ENCODE data around the gene TMED1.
"Not testable (repeated sequence)": the region's sequence is repeated elsewhere in the genome, so short reads cannot be mapped to it uniquely, and the experiment has no call there.

TMED1 gene

DNA sequence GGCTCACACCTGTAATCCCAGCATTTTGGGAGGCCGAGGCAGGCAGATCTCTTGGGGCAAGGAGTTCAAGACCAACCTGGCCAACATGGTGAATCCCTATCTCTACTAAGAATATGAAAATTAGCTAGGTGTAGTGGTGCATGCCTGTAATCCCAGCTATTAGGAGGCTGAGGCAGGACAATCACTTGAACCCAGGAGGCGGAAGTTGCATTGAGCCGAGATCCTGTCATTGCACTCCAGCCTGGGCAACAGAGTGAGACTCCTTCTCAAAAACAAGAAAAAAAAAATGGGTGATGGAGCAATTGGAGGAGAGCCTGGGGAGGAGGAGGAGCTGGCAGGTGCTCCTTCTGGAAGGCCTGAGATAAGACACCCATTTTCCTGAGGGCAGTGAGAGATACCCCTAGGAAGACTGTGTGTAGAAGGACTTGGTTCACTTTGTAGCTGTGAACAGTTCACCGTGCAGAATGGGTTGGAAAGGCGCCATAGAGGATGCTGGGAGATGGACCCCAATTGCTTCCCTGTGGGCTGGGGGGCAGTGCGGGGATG is 26.6 kb upstream of the TMED1 start:
- no peak for DNase-seq (ENCODE audit: low read depth in 2 of 2)

DNA sequence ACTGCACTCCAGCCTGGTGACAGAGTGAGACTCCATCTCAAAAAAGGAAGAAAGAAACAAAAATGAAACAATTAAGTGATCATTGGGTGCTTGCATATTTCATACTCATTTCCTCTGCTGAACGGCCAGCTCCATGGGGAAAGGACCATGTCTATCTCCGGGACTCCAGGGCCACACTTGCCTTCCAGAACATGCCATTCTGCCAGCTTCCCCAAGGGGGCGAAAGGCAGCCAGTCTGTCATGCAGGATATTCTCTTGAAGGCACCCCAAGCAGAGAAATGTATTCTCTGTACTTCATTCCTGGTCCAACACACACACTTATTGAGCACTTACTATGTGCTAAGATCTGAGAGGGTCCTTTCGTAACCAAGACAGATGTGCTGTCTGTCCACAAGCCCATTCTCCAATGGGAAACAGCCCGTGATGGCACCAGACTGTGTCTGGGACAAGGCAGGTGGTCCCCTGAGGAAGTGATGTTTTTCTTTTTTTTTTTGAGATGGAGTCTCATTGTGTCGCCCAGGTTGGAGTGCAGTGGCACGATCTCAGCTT is 25.2 kb upstream of the TMED1 start:
- no peak for DNase-seq (ENCODE audit: low read depth in 2 of 2)

DNA sequence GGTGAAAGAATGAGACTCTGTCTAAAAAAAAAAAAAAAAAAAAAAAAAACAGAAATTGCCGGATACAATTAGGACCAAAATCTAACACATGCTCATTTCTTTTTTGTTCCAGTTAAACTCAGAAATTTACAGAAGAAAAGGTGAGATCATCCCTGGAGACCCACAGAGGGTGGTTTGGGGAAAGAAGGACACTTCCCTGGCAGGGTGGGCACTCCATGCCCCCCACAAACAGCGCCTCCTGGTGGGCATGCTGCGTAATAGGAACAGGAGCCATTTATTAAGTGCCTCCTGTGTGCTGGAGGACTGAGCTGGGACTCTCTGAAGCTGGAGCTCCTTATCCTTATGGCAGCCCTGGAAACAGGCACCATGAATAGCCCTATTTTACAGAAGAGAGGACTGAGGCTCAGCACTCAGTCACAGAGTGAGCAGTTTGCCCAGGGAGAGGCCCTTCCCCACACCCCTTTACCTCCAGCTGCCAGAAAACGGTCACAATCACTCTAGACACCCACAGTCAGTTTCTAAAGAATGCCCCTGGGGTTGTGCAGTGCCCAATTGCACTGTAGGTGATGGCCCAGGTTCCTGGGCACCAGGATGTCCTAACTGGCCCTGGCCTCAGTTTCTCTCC is 22.3 kb upstream of the TMED1 start:
- no peak for DNase-seq (ENCODE audit: low read depth in 2 of 2)

DNA sequence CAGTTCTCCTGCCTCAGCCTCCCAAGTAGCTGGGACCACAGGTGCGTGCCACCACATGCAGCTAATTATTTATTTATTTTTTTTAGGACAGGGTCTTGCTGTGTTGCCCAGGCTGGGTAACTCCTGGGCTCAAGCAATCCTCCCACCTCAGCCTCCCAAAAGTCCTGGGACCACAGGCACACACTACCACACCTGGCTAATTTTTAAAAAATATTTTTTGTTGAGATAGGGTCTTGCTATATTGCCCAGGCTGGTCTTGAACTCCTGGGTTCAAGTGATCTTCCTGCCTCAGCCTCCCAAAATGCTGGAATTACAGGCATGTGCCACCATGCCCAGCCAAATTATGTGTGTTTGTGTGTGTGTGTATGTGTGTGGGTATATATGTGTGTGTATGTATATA is 20.9 kb upstream of the TMED1 start:
- not testable (repeated sequence) for DNase-seq (ENCODE audit: low read depth in 2 of 2)

DNA sequence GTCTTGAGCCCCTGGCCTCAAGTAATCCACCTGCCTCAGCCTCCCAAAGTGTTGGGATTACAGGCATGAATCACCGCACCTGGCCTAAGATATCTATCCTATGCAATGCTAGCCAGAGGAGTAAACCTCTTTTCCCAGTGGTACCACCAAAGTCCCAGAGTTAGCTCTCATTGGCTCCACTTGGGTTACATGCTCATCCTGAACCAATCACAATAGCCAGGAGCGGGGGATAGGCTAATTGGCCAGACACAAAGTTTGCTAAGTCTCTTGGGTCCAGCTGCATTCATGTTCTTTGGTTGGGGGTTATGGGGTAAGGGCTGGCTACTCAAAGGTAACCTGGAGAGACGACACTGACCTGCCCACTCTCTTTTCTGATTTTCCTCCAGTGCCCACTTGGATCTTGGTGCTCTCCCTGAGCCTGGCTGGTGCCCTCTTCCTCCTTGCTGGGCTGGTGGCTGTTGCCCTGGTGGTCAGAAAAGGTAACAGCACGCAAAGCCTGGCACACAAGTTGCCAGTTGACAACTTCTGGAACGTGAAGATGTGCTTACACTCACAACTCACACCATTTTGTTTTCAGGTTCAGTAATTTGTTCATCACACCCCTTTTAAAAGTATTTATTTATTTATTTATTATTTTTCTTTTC is 20.0 kb upstream of the TMED1 start:
- DNase-seq (ENCODE audit: low read depth in 2 of 2), result no peak

DNA sequence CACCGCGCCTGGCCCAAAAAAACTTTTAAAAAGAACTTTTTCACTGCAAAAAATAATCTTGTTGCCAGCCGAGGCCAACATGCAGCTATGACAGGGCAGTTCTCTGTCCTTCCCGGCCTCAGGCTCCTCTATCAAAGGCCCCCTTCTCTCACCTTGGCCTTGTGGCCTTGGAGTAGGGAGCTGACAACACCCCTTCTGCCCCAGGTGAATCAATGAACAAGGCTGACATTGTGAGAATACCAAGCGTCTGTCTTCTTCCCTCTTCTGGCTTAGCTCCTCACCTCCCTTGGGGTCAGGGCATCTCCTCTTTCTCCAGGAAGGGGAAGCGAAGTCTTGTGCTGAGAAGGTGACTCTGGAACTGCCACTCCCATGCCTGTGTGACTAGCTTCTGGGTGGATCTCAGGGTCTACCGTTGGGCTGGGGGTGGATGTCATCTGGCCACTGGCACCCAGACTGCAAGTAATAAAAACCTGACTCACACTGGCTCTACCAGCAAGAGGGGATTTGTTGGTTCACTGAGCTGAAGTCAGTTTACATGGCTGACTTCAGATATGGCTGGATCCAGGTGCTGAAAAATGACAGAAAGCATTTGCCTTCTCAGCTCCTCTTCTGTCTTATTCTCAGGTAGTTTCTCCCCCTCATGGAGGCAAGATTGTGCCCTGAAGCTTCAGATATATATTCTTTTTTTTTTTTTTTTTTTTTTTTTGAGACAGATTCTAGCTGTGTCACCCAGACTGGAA is 18.5 kb upstream of the TMED1 start:
- DNase-seq (ENCODE audit: low read depth in 2 of 2), result no peak

DNA sequence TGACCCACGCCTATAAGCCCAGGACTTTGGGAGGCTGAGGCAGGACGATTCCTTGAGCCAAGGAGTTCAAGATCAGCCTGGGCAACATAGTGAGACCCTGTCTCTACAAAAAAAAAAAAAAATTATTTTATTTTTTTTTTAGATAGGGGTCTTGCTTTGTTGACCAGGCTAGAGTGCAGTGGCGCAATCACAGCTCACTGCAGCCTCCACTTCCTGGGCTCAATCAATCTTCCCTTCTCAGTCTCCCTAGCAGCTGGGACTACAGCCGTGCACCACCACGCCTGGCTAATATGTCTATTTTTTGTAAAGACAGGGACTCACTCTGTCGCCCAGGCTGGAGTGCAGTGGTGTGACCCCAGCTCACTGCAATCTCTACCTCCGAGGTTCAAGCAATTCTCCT is 16.9 kb upstream of the TMED1 start:
- DNase-seq (ENCODE audit: low read depth in 2 of 2), result no peak

DNA sequence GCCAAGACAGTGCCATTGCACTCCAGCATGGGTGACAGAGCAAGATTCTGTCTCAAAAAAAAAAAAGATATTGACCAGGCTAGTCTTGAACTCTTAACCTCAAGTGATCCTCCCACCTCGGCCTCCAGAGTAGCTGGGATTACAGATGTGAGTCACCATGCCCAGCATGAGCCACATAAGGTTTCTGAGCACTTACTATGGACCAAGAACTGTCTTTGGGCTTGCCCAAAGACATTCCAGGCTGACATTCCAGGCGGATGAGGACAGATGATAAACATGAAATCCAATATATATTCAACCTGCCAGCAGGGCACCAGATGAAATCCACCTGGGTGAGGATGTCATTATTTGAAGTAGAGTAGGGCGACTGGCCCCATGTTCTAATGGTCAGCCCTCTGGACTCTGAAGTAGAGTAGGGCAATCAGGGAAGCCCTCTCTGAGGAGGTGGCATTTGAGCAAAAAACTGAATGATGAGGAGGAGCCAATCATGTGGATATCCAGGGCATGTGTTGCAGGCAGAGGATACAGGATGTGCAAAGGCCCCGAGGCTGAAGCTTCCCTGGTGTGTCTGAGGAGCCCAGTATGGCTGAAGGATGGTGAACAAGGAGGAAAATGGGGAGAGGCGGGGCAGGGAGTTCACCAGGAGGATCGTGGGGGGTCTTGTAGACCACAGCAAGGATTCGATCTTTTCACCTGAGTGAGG is 16.2 kb upstream of the TMED1 start:
- no peak for DNase-seq (ENCODE audit: low read depth in 2 of 2)

DNA sequence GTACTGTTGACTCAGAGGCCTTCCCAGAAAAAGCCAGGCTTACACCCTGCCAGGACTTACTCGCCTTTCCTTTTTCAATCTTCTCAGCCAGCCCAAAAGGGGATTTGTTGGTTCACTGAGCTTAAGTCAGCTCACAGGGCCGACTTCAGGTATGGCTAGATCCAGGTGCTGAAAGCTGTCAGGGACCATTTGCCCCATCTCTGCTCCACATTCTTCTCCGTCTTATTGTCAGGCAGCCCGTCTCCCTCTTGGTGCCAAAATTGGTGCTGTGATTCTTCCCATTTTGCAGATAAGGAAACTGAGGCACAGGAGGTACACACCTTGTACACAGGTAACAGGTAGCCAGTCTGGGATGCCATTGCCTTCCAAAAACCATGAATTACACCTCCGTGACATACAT is 14.6 kb upstream of the TMED1 start:
- DNase-seq (ENCODE audit: low read depth in 2 of 2), result no peak

DNA sequence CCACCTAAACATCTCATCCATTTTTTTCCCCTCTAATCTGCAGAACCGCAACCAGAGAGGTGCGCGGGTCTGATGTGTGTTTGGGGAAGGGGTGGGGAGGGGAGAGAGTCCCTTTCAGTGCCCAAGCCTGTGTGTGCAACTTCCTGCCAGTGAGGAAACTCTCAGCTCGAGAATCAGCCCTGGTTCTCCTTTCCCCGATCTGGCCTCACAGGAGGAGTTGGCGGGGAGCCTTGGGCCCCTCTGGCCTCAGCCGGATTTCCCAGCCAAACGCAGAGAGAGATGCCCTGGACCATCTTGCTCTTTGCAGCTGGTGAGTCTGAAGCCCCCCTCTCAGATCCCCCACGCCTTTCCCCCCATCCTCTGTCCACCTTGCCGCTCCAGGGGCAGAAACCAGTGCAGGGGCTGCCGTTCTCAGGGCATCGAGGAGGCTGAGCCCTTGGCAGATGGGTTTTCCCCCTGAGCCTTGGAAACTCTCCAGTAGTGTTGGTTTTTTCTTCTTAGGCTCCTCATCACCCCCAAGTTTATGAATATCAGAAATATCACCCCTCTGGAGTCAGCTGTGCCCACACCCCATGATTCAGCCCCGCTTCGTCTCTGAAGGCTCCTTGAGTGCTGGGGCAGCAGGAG is 12.3 kb upstream of the TMED1 start, which contains the start of gene C19orf38:
Gene C19orf38 (plus strand): TSS at position 186 of the 627 bp plus-strand sequence. CDS start 94 bp downstream, at position 280.
- DNase-seq (ENCODE audit: low read depth in 2 of 2), result no peak

DNA sequence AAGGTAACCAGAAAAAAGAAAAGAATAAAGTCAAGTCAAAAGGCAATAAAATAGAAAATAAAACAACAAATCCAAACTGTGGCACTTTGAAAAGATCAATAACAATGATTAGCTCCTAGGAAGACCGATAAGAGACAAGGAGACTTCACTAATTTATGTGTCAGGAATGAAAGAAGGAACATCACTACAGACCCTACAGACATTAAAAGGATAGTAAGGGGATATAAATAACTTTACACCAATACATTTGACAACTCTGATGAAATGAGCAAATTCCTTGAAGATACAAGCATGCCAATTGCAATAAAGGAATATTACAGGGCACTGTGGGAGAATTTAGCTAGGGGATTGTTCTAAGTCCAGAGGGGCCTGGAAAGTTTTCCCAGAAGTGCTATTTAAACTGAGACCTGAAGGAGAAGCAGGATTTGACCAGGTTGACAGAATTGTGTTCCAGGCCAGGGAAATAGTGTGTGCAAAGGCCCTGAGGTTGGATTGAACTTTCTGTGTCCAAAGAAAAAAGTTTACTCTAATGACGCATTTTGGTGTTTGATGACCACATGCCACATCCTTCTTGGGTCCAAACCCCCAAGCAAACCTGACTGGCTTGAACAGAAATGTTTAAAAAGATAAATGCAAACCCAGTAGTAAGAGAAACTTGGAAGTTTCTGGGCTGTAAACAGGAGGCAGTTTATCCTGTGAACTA is 10.6 kb upstream of the TMED1 start:
- no peak for DNase-seq (ENCODE audit: low read depth in 2 of 2)

DNA sequence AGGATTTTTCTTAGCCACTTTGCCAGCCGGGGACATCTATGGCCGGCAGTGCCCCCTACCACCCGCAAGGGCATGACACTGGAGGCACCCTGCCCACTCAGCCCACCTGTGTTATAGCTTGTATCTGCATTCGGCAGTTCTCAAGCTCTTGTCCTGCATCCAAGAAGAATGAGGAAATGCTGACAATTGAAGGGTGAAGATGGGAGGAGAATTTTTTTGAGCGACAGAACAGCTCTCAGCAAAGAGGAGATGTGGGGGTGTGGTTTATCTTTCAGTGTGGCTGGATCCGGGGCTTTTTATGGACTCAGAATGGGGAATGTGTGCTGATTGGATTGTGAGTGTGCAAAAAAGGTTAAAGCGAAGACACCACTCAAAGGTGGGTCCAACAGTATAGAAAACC is 6.8 kb upstream of the TMED1 start:
- no peak for DNase-seq (ENCODE audit: low read depth in 2 of 2)

DNA sequence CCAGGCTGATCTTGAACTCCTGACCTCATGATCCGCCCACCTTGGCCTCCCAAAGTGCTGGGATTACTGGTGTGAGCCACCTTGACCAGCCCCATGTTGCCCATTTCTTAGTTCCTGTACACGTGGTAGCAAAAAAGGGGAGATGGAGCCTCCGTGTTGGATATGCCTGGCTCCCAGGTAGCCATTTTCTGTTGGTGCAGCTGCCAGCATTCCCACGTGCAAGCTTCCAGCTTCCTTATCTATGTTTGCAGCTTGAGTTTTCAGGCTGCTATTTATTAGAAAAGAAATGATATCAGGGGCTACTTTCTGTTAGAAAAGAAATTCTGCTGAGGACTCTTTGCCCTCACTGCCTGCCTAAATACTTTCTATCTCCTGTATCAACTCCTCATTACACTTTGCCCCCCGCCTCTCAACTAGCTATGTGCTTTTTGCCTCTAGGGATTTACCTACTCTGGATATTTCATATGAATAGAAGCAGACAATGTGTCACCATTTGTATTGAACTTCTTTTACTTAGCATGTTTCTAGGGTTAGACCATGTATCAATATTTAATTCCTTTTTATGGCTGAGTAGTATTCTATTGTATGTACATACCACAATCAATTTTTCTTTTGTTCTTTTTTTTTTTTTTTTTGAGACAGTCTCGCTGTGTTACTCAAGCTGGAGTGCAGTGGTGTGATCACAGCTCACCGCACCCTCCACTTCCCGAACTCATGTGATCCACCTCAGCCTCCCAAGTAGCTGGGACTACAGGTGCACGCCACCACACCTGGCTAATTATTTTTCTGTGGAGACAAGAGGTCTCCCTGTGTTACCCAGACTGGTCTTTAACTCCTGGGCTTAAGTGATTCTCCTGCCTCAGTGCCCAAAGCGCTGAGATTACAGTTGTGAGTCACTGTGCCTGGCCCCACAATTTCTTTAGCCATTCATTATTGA is 3.4 kb upstream of the TMED1 start:
- DNase-seq (ENCODE audit: low read depth in 2 of 2), result no peak

DNA sequence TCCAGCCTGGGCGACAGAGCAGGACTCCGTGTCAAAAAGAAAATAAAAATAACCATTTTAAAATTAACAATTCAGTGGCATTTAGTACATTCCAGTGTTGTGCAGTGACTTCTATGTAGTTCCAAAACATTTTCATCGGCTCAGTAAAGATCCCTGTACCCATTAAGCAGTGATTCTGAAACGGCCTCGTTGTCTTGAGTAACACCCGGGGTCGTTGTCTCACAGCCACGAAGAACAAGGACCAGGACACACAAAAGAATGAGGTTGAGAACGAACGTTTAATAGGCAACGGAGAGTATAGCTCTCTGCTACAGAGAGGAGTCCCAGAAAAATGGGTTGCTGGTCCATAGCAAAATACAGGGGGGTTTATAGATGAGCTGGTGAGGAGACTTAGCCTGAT is 2.4 kb upstream of the TMED1 start:
- DNase-seq (ENCODE audit: low read depth in 2 of 2), result no peak

DNA sequence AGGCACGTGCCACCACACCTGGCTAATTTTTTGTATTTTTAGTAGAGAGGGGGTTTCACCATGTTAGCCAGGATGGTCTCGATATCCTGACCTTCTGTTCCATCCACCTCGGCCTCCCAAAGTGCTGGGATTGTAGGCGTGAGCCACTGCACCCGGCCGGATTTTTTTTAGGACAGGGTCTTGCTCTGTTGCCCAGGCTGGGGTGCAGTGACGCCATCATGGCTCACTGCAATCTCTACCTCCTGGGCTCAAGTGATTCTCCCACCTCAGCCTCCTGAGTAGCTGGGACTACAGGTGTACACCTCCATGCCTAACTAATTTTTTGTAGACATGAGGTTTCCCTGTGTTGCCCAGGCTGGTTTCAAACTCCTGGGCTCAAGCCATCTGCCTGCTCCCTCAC is 1.6 kb upstream of the TMED1 start:
- DNase-seq (ENCODE audit: low read depth in 2 of 2), result not testable (repeated sequence)

DNA sequence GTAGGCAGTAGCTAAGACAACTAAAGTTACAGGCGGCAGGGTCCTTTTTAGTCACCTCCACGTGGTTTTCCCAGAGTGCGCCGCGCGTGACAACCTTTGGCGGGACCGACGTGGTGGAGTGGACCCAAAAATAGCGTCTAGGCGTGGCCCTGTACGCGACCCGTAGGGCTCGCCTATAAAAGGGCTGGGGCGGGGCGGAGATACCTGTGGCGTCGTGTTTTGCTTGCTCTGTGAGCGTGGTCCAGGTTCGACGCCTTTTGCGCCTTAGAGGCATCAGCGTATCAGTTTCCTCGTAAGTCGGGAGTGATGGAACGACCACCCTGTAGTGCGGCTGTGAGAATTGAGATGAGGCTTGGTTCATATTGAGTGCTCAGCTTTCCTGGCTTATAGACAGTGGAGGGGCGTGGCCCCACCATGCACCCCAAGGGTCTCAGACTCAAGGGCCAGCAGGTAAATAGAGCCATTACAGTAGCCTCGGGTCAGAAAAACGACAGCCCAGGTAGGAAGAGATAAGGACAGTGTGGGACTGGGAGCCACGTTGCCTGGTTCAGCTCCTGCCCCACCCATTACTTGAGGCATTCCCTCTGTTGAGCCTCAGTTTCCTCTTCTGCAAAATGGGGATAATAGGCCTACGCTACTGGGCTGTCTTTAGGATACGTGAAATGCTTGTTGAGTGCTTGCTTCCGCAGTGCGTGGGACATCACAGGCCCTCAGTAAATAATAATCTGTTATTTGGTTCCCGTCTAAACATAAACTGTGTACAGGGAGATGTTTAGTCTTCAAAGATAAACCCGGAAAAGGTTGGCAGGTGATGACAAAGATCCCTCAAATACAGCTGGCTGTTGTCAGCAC is 693 bp upstream of the TMED1 start:
- DNase-seq (ENCODE audit: low read depth in 2 of 2), result peak; percentile 46 to 52

DNA sequence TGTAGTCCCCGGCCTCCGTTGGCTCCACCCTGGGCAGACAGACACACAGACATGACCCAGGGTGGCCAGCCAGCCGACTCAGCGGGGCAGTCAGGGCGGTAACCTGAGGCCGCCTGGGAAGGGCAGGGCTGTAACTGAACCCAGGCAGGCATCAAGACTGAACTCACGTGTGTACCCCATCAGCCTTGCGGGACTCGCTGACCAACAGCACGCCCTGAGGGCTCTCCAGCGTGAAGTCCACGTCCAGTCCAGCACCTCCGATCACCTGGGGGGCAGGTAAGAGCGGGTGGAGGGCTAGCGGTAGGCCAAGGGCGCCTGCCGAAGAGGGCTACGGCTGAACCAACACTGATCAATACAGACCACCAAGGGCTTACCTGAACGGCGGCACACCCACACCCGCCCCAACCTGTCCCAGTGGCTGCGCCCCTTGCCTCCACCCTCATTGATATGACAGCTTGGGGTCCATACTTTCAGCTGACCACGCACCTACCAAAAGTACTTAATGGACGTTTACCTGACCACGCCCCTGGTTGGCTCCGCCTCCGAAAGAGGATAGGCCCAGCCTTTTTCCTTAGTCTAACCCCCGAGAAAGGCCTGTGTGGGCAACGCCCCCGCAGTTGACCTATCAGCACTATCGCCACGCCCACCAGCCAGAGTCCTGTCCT is 791 bp downstream of the TMED1 start:
- DNase-seq (ENCODE audit: low read depth in 2 of 2), result no peak

DNA sequence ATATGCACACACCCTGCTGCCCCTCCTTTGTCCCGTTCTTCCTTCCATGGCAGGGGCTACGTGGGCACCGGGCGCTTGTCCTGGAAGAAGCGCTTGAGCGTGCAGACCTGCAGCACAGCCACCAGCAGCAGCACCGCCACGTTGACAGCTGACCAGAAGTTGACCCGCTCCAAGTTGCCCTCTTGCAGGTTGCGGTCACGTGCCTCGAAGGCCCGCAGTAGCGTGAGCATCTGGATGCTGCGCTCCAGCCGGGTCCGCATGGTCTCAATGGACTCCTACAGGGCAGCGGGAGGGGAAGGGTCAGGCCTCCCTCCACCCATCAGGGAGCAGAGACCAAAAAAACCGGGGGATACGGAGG is 3.1 kb downstream of the TMED1 start:
- DNase-seq (ENCODE audit: low read depth in 2 of 2), result no peak
